HG03571 (cell line): ENCODE measurements around the gene AUH.

Experiments
- ATAC-seq: cut with Tn5 transposase; IDR thresholded peaks from one replicate; pipeline ENCODE4 v1.9.1; 2021; ENCODE audit not compliant: unreplicated experiment

AUH gene

DNA sequence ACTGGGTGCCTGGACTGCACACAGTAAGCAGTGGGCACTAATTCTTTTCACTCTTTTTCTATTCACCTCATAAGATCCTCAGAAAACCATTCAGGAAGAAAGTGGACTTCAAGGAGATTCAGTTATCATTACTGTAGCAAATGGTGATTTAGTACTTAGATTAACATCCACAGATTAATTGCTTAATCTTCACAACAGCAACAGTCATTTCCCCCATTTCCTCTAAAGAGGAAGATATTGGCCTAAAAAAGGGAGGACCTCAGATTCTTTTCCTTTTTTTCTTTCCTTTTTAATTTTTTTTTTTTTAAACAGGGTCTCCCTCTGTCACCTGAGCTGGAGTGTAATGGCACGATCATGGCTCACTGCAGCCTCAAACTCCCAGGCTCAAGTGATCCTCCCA lies 64.4 kb downstream of the AUH start:
- no peak for ATAC-seq

DNA sequence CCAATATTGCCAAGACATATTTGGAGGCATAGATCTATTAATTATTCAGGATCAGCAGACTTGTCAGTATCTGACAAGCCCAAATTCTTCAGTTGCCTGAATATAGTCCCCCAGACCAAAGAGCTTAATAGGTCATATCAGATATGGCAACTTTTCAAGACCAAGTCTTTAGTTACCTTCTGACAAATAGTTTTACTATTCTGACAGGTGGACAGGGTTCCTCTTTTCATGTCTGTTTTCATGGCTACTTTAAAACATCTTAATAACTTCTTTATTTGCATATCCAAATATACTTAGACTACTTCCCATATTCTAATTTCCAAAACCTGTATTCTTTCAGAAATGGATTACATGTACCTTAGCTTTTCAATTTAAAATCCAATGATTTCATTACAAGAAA lies 65.4 kb downstream of the AUH start:
- no peak for ATAC-seq

DNA sequence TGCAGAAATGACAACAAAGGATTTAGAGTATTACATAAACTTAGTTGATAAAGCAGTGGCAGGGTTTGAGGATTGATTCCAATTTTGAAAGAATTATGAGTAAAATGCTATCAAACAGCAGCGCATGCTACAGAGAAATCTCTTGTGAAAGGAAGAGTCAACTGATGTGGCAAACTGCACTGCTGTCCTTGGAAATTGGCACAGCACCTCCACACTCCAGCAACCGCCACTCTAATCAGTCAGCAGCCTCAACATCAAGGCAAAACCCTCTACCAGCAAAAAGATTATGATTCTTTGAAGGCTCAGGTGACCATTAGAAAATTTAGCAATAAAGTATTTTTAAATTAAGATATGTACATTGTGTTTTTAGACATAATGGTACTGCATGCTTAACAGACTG lies 66.4 kb downstream of the AUH start:
- ATAC-seq, result no peak

DNA sequence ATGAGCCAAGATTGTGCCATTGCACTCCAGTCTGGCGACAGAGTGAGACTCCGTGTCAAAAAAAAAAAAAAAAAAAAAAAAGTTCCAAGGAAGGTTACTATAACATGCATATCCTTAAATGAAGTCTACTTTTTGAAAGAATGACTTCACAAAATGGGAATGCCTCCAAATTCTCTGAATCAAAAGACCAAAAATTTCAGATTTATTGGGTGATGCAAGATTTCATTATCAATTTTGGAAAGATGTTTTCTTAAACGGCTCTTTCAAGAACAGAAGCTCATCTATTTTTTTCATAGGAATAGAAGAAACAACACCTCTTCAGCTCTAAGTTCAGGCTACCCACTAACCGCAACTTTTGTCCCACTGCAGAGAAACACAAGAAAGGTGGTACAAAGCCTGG lies 69.9 kb downstream of the AUH start:
- no peak for ATAC-seq

DNA sequence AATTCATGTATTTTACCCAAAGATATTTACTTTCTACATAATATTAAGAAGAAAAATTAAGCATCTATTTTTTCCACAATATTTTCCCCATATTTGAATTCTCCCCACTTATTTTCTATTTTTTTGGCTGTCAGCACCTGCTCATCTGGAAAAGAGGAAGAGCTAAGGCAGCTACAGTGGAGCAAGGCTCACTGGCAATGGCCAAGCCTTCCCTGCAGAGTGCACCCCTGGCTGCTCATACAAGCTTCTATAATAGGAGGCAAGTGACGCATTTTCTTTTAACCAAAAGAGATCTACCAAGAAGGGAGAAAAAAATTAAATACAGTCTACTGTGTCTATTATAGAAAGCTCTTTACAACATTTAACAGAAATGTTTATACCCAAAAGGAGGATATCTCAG lies 72.5 kb downstream of the AUH start:
- ATAC-seq, result no peak

DNA sequence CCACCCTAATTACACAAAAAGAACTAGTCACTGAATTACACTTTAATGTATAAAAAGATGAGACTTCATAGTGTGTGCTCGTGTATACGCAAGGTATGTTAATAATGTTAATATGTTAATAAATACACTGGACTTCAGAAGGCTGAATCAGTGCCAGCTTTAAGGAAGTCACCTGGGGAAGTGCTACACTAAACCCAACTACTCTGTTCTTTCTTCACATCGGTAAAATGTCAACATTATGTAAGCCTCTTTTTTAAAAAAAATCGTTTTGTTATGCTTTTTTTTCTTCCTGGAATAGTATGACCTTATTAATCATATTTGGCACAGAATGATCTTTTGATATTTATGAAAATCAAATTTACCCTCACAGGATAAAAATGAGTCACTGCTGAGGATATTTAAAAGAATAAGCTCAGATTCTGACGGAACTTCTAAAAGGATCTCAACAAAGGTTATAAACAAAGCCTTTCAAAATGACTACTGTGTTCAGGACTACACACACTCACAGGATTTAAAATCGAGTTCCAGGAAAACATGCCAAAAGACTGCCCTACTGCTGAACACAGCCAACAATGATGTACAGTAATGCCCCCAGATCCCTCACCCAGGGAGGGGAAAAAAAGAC lies 75.9 kb downstream of the AUH start:
- no peak for ATAC-seq

DNA sequence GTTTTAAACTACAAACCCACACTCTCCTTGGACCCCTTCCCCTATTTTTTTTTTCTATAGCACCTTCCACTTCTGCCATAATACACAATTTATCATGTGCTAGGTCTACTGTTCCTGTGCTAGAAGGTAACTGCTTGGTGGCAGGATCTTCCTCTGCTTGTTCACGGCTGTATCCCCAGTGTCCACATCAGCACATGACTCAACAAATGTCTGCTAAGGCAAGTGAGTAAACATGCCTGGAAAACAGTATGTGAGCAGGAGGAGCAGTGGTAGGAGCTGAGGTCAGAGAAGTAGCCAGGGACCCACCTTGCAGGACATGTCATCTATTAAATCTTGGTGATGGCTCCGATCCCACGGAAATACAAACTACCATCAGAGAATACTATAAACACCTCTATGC lies 79.4 kb downstream of the AUH start:
- no peak for ATAC-seq

DNA sequence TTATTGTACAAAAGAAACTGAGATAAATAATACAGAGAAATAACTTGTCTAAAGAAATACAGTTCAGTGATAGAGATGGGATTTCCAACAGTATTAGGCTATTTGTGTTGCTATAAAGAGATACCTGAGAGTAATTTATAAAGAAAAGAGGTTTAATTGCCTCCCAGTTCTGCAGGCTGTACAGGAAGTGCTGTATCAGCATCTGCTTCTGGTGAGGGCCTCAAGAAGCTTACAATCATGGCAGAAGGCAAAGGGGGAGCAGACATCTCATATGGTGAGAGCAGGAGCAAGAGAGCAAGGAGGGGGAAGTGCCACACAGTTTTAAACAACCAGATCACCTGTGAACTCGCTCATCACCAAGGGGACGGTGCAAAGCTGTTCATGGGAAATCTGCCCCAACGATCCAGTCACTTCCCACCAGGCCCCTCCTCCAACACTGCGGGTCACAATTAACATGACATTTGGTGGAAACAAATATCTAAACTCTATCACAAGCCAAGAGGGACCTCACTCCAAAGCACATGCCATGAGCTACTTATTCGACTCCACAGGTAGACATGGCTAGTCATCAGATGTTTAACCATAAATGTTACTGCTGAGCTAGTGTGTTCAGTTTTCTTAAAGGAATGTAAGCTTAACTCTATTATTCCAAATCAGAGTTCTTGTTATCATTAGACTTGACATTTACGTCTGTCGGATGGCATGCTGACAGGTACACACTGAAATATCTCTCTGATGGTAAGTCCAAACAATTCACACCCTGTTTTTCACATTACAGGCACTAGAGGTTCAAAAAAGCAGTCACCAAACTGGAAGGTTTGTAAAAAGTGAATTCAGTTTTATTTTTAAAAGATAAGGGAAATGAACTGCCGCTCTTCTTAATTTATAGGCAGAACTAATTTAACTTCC lies 82.2 kb downstream of the AUH start:
- ATAC-seq, result no peak

DNA sequence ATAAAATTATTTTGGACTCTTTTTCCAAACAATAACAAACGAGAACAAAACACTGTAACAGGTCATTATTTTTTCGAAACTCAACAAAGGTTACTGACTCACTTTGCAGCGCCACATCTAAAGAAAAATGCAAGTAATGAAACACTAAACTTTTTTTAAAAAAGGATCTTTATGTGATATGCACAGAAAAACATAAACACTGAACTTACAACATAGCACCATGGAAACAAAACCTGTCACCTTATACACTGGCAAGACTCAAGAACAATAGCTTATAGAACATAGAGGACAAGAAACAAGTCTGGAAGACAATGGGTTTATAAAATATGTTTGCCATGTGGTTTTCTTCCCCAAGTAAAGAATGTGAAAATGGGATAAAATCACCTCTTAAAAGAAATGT lies 85.2 kb downstream of the AUH start:
- ATAC-seq, result no peak

DNA sequence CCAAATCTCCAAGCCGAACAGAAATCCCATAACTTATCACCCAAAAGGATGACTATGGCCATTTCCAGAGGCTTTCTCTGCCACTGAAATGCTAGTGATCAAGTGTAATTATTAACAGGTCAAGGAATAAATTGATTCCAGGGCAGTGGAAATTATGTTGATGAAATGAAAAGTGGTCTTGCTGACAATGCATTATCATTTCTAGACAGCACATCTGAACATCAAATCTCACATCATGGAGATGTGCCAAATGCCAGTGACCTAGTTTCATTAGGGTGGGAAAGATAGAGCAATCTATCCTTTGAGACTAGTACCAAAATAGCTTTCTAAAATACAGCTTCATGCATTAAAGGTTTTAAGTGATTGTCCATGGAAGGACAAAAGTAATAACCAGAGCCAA lies 86.1 kb downstream of the AUH start:
- no peak for ATAC-seq

DNA sequence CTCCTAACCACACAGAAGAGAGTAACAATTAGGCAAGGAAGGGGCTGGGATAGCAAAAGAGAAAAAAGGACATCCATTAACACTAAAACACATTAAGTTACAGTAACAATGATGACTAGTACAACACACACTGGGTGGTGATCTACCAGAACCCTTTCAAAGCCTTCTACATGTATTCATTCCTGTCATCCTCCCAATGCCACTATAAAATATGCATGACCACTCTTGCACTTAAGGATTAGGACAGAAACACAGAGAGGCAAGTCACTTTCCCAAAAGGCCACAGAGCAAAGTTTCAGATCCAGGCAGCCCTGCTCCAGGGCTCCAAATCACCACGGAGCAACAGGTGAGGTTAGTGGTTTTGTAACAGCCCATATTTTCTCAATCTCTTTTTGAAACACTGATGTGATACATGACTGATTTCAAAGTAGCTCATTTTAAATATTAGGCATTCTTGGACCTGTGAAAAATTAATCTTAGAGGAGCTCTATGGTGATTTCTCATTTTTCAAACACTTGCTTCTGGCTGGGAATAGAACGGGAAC lies 86.7 kb downstream of the AUH start:
- ATAC-seq, result no peak

DNA sequence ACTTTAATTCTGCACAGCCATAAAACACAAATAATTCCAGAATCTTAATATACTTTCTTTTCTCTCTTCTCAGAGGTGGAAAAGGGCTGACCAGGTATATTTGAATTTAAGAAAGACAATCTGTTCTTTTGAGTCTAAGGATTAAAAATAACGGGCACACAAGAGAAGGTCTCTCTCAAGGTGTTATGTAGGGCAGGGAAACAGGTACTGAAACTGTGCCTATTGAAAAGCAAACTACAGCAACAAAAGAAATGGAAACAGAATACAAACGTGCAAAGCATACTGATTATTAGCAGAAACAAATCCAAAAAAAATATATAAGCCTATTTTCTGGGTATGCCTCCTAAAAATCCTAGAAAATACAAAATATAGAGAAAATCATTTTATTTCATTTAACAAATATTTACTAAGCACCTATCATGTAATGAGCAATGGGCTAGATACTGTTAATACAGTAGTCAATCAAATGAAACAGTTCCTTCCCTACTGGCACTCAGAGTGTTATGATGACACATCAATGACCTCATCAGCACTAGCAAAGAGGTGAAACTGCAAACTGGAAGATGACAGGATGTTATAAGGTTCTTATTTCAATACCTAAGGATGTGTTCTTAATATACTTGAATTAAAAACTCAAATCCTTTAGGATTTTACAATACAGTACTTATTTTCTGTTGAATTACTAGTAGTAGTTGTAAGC lies 87.7 kb downstream of the AUH start:
- no peak for ATAC-seq

DNA sequence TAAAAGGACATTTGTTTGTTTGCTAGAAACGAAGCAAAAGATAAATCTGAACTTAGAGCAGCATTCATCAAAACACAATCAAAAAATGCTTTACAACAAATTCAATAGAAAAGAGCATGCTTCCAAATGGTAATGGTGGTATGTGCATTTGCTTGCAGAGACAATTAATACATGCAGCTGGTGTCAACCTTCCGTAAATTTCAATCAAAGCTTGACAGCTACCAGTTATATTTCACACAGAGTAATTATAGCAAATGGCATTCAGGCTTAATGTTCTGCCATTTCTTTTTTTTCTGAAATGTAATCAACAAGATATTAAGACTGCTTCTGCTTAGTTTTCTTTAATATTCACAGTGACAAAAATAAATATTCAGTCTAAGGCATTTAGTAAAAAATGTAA lies 90.6 kb downstream of the AUH start:
- no peak for ATAC-seq

DNA sequence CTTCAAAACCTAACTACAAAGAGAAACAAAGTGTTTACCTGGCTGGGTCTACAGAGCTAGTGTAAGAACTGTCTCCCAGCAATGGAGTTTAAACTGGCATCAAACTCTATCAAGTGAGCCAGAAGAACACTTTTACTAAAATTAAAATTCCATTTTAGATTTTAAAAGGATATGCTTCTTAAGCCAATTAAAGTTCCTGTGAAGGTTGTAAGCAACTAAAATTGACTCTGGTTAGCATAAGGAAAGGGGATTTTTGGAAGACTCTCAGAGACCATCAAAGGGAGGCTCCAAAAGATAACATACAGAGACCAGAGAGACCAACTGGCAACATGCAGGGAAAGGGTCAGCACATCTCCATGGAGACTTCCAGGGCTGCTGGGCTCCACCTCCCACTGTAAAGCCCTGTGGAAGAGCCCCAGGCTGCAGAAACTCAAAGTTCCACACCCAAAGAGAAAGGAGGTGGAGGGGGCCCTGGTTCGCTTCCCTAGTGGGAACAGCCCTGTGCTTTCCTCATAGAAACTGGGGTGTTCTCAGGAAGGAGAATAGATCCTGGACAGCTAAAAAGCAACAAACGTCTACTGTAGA lies 91.7 kb downstream of the AUH start:
- ATAC-seq, result no peak

DNA sequence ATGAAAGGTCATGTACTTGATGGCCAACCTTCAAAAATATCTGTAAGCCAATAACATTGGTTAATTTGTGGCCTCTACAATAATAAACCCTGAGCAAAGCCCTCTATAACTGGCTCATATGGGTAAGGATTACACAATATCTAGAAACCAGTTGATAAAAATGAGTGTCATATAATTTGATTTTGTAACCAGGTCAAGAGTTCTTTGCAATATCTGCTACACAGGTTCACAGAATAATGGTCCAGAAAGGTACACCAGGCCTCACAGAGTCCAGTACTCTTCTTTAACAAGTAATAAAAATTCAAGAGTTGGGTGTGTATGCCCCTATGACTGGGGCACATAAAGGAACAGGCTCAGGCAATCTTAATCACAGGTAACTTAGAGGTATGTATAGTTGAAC lies 95.3 kb downstream of the AUH start:
- ATAC-seq, result no peak

DNA sequence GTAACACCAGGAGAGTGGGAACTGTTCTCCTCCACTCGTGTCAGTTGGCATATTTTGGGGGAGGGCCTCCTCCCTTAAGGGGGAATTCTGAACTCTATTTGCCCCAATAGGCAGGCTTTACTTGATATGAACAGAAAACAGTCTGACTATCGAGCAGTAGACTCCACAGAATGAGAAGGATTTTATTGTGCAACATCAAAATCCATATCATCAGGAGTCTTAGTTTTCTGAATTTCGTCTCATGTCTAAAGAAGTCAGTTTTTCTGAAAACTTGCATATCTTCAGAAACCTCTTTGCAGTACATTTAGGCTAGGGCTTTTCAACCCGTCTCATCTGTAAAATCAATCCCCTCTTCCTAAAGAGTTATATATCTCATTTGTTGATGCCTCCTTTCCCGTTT lies 96.2 kb downstream of the AUH start:
- no peak for ATAC-seq

DNA sequence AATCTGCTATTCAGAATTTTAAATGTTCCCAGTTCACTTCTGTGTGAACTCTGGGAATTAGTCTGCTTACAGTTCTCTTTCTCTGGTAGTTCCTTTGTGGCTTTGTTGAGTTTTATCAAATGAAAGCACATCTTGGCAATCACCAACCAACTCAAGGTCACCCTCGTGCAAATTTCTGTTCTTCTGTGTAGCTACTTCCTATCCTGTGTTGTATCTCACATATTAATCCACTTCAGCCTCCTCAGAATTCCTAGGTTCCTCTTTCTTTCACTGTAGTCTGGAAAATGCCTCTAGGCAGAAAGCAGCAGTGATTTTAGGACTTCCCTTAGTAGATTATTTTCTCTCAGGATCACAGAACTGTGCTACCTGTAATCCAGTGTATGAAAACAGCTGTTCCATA lies 100.3 kb downstream of the AUH start:
- no peak for ATAC-seq

DNA sequence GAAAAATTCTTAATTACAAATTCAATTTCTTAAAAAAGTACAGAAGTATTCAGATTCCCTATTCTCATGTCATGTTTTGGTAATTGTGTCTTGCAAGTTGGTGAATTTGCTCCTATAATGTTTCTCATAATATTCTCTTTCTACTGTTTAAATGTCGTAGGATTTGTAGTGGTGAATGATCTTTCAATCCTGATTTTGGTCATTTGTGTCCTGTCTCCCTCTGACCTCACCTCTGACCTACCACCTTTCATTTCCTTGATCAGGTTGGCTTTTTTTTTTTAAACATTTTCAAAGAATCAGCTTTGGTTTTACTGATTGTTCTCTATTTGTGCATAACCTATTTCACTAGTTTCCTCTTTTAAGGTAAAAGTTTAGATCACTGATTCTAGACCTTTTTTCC lies 102.6 kb downstream of the AUH start:
- ATAC-seq, result no peak

DNA sequence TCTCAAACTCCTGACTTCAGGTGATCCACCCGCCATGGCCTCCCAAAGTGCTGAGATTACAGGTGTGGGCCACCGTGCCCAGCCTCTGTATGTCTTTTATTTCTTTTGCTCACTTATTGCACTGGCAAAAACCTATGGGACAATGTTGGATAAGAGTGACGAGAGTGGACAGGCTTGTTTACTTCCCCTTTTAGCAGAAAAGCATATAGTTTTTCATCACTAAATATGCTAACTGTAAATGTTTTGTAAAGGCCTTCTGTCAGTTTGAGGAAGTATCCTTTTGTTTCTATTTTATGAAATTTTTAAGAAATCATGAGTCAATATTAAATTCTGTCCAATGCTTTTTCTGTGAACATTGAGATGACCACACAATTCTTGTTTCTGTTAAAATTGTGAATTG lies 103.3 kb downstream of the AUH start:
- no peak for ATAC-seq

DNA sequence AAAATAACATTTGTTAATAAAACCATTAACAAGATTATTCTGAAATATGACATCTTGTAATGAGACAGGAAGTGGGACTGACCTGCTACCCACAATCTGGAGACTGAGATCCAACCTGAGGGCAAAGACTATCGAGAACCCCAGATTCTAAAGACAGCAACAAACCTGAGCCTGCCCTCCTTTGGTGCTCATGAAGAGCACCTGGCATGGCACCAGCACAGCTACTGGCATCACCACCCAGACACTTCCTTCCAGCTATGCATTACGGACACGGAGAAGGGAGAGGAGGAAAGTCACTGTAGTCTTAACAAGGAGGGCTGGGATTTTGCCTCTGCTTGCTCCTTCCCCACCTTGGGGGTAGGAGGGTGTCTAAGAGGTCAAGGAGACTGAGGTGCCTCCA lies 105.5 kb downstream of the AUH start:
- ATAC-seq, result no peak

DNA sequence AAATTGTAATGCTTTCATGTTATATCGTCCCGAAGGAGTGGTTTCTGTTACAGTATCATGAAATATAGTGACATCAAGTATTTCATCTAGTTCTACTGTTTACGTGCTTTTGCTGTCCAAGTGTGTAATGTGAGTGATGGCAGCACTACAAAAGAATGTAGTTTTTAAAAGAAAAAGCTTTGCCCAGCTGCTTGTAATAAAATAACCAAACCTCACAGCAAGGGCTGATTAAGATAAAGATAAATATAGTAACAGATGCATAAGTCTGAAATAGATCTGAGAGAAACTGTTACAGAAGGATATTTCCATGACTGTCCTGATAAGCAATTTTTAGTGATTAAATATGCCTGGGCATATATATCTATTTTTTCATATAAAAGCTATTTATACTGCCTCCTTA lies 106.4 kb downstream of the AUH start:
- no peak for ATAC-seq

DNA sequence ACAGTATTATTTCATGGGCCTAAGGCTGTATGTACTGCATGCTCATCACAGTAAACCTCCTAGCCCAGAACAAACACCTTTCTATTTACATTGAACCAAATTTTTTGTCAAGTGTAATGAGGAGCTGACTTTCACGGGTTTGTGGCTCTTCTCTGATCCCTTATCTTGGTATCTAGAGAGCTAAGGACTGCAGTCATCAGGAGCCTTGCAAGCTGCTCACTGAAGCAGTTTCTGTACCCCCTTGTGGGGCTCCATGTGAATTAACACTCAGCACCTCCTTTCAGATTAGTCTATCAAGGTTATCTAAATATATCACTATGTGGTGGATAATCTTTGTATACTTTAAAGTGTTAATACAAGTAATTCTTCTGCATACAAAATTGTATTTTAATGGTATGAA lies 108.2 kb downstream of the AUH start:
- ATAC-seq, result no peak
